OCI-LY3 (cell line): ENCODE measurements around the gene CERS6.

Experiments used
- H2AFZ ChIP-seq: fragments of 200-600, 300-600 bp; shearing (Covaris generic); 2 replicates; pipeline ENCODE4 v1.6.0; 2014; ENCODE audit warnings: antibody characterized with exemption, low read depth, low read length
- H3K27ac ChIP-seq: fragments of 200-600, 300-600 bp; sonication (generic); 2 replicates; pipeline ENCODE4 v1.5.1; 2014; ENCODE audit warnings: mild to moderate bottlenecking, low read length, moderate library complexity, mixed read lengths
- H3K27me3 ChIP-seq: fragments of 200-600, 300-600 bp; sonication (generic); 2 replicates; pipeline ENCODE4 v1.6.1; 2014; ENCODE audit warnings: low read depth, low read length, mixed read lengths
- H3K36me3 ChIP-seq: fragments of 200-600, 300-600 bp; sonication (generic); replicated peaks from 2 replicates; pipeline ENCODE3; 2014; ENCODE audit warnings: low read depth, low read length, mixed read lengths
- H3K4me1 ChIP-seq: fragments of 300-600, 200-600 bp; sonication (generic); 2 replicates; pipeline ENCODE4 v1.6.1; 2014; ENCODE audit warnings: low read length, mixed read lengths
- H3K4me2 ChIP-seq: fragments of 200-600, 300-600 bp; sonication (generic); 2 replicates; pipeline ENCODE4 v1.6.1; 2014; ENCODE audit warnings: low read length, mixed read lengths
- H3K4me3 ChIP-seq: fragments of 300-600, 200-600 bp; sonication (generic); 2 replicates; pipeline ENCODE4 v1.5.1; 2014; ENCODE audit warnings: antibody characterized with exemption, mild to moderate bottlenecking, low read length, moderate library complexity
- H3K79me2 ChIP-seq: fragments of 300-600, 200-600 bp; shearing (Covaris generic); 2 replicates; pipeline ENCODE4 v1.6.1; 2014; ENCODE audit warnings: mild to moderate bottlenecking, low read length, mixed read lengths
- H3K9ac ChIP-seq: fragments of 300-600, 200-600 bp; shearing (Covaris generic); 2 replicates; pipeline ENCODE4 v1.6.0; 2014; ENCODE audit warnings: mild to moderate bottlenecking, low read length, moderate library complexity
- H3K9me3 ChIP-seq: fragments of 200-600, 300-600 bp; shearing (Covaris generic); 2 replicates; pipeline ENCODE4 v1.6.1; 2014; ENCODE audit warnings: low read length, mixed read lengths; ENCODE audit not compliant: insufficient read depth
- H4K20me1 ChIP-seq: fragments of 200-600, 300-600 bp; sonication (generic); 2 replicates; pipeline ENCODE4 v1.6.1; 2016; ENCODE audit warnings: low read length, mixed read lengths; ENCODE audit not compliant: insufficient read depth
- EZH2phosphoT487 ChIP-seq: fragments of 200-600 bp; shearing (Covaris generic); IDR thresholded peaks from 2 replicates; pipeline ENCODE4 v1.6.1; 2018; ENCODE audit warnings: antibody characterized with exemption, mixed run types, low read depth
- TF ChIP-seq, protein P1 (sequence below): fragments of 200-600, 300-600 bp; sonication (generic); IDR thresholded peaks from 2 replicates; pipeline ENCODE4 v1.5.1; 2014; ENCODE audit warnings: antibody characterized with exemption, low read length, low read depth

The CERS6 gene

GRCh38 chr2:168467729-168468128, 11.7 kb downstream of the CERS6 start:
- H3K4me3 ChIP-seq, result no peak overlapping the region
- no peak overlapping the region for H3K9ac ChIP-seq
- H3K36me3 ChIP-seq, result no peaks in the 10 kb centered on the region
- peaks cover 66% of the 10 kb centered on the region for H4K20me1 ChIP-seq
- H3K27me3 ChIP-seq, result peaks cover 6% of the 10 kb centered on the region; the same call in 1 of the 2 replicates
- H3K27ac ChIP-seq, result no peak overlapping the region
- no peak overlapping the region for H2AFZ ChIP-seq
- TF ChIP-seq, protein P1, sequence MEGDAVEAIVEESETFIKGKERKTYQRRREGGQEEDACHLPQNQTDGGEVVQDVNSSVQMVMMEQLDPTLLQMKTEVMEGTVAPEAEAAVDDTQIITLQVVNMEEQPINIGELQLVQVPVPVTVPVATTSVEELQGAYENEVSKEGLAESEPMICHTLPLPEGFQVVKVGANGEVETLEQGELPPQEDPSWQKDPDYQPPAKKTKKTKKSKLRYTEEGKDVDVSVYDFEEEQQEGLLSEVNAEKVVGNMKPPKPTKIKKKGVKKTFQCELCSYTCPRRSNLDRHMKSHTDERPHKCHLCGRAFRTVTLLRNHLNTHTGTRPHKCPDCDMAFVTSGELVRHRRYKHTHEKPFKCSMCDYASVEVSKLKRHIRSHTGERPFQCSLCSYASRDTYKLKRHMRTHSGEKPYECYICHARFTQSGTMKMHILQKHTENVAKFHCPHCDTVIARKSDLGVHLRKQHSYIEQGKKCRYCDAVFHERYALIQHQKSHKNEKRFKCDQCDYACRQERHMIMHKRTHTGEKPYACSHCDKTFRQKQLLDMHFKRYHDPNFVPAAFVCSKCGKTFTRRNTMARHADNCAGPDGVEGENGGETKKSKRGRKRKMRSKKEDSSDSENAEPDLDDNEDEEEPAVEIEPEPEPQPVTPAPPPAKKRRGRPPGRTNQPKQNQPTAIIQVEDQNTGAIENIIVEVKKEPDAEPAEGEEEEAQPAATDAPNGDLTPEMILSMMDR, result no peak
- TF ChIP-seq EZH2phosphoT487, result no peak
- H3K4me2 ChIP-seq, result no peak overlapping the region
- no peaks in the 10 kb centered on the region for H3K9me3 ChIP-seq
- peaks cover 52% of the 10 kb centered on the region for H3K4me1 ChIP-seq
- peaks cover 63% of the 10 kb centered on the region for H3K79me2 ChIP-seq

DNA sequence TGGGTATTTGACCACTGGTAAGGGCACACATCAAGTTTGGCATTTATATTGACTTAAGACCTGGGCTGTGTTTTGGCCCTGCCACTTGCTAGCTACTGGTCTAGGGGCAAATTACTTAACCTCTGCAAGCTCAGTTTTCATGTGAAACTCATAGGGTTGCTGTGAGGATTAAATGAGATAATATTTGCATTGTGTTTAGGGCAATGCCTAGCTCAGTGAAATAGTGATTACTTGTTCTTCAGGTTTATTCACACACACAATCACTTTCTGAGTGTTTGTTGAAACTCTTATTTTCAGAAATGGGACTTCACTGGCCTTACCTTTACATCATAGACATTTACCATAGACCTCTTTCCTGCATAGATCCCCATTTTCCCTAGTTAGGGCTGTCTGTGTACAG, 12.3 kb downstream of the CERS6 start:
- Histone ChIP-seq H3K27ac (no peak overlapping the region), H3K9me3 (no peaks in the 10 kb centered on the region), H3K4me2 (no peak overlapping the region), H3K9ac (no peak overlapping the region), H4K20me1 (peaks cover 66% of the 10 kb centered on the region), H3K27me3 (peaks cover 6% of the 10 kb centered on the region; the same call in 1 of the 2 replicates), H3K4me3 (no peak overlapping the region), H3K4me1 (peaks cover 52% of the 10 kb centered on the region), H2AFZ (no peak overlapping the region), H3K36me3 (no peaks in the 10 kb centered on the region), H3K79me2 (peaks cover 57% of the 10 kb centered on the region)
- TF ChIP-seq, protein P1, result no peak
- TF ChIP-seq EZH2phosphoT487, result no peak

DNA sequence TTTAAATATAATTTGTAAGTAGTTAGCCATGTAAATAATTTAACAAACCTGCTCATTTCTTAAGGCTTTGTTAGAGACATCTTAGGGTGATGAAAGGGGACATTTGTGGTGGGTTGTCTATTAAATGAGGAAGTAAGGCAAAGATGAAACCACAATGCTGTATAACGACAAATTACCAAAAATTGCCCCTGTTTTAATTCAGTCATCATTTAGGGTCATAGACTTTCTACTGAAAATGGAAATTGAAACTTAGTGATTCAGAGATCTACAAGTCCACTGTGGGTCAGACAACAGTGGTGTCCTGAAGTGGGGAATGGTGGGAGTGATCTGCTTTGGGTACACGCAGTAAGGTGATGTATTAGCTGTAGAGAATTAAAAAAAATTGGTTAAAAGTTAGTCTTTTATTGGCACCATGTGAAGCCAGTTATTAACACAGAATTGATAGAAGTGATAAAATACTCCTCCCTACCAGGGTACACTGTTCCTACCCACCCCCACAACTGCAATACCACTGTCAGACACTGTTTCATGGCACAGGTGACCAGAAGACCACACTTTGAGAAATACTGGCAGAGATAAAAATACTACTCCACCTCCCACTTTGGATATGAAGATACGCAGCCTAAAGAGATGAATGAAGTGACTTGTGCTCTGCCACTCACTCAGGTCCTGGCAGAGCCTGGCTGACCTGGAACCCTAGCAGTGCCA, 13.4 kb downstream of the CERS6 start:
- Histone ChIP-seq H3K4me3 (peak overlapping the region; percentile 45), H3K27ac (no peak overlapping the region), H3K27me3 (peaks cover 6% of the 10 kb centered on the region; the same call in 1 of the 2 replicates), H4K20me1 (peaks cover 66% of the 10 kb centered on the region), H2AFZ (no peak overlapping the region), H3K4me2 (peak overlapping the region; percentile 73), H3K79me2 (peaks cover 53% of the 10 kb centered on the region), H3K9ac (no peak overlapping the region), H3K36me3 (no peaks in the 10 kb centered on the region), H3K4me1 (peaks cover 52% of the 10 kb centered on the region), H3K9me3 (no peaks in the 10 kb centered on the region)
- TF ChIP-seq, protein P1, result no peak
- no peak for TF ChIP-seq EZH2phosphoT487

DNA sequence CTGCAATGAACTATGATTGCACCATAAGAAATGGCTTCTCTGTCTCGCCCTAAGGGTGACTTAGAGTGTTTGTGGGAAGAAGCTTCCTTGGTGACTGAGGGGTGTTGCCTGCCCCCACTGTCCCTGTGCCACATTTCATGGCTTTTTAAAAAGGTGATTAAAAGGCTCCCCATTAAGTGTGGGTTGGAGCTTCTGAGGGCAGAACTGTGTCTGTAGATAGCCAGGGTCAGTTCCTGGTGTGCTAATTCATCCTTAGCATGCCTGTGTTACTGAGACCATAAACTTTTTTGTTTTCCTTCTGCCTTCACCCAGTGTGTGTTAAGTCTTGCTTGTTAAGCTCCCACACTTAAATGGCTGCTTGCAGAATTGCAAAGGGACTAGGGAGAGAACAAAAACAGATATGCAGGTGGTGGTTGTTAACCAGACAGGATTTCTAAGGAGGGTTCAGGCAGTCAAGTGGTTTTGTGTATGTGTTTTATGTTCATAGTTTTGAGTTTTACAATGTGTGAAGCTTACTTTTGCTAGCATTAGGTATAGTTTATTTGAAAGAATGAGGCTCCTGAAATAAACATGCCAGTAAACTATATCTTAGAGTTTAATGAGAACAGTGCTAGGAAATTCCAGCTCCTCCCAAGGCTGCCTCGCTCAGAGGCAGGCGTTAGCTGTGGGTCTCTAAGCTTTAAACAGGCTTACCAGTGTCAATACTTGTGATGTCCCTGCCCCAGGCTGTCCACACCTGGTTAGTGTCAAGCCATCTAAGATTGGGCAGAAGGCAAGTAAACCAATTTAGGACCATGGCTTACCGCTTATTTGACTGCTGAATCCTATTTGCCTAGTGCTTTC, 14.5 kb downstream of the CERS6 start:
- peaks cover 52% of the 10 kb centered on the region for H3K4me1 ChIP-seq
- no peak overlapping the region for H2AFZ ChIP-seq
- H3K27ac ChIP-seq, result no peak overlapping the region
- TF ChIP-seq, protein P1, result no peak
- TF ChIP-seq EZH2phosphoT487, result no peak
- peaks cover 62% of the 10 kb centered on the region for H4K20me1 ChIP-seq
- peak overlapping the region; percentile 57 for H3K4me2 ChIP-seq
- no peaks in the 10 kb centered on the region for H3K9me3 ChIP-seq
- H3K79me2 ChIP-seq, result peaks cover 49% of the 10 kb centered on the region
- no peaks in the 10 kb centered on the region for H3K36me3 ChIP-seq
- H3K9ac ChIP-seq, result no peak overlapping the region
- peaks cover 6% of the 10 kb centered on the region; the same call in 1 of the 2 replicates for H3K27me3 ChIP-seq
- H3K4me3 ChIP-seq, result 0 out of 2 replicates have a peak overlapping the region, but pooled peaks have one; percentile 12
